Fibroblast of villous mesenchyme (primary cell): ENCODE results near the gene AKT3. TPM values are rescaled to one million over a fixed set of nuclear protein-coding genes. Genes with fewer than 3 reads are reported as not detected.
A peak's percentile ranks its signal among the peaks of the same experiment; 100 is the strongest.

Experiments
- DNase-seq: peaks from one replicate; pipeline ENCODE4 v3.0.0-alpha.2; 2010; ENCODE audit warnings: low read depth
- H3K4me3 ChIP-seq: 2 replicates; pipeline ENCODE4 v1.5.1; 2011; ENCODE audit warnings: low read depth, mild to moderate bottlenecking, low read length
- CTCF ChIP-seq: IDR thresholded peaks from 2 replicates; pipeline ENCODE4 v1.5.1; 2012; ENCODE audit warnings: low read depth, mild to moderate bottlenecking, low read length; ENCODE audit not compliant: insufficient read depth
- total RNA-seq: library from RNA; depleted of rRNA; stranded (reverse); fragments of >200 nt; gene quantifications from 2 replicates; pipeline ENCODE4 v1.2.3, GENCODE V29; 2012

The AKT3 gene
- 36.4 and 38.0 TPM in 2 replicates for total RNA-seq

- DNase-seq: peak; percentile 74
- H3K4me3 ChIP-seq: peak within 1 kb of the TSS; percentile 71
- no peak for TF ChIP-seq CTCF
Observed at GRCh38 chr1:243850202-243850451, at the start of gene AKT3. Gene AKT3, minus strand, starts transcription at chr1:243850243. Its CDS starts 7,073 bp downstream, at chr1:243843170.

- DNase-seq: no peak
- no peak overlapping the region for H3K4me3 ChIP-seq
- no peak for TF ChIP-seq CTCF
Observed at GRCh38 chr1:243898278-243898677, 48.2 kb upstream of the AKT3 start.

- H3K4me3 ChIP-seq: no peak overlapping the region
- no peak for DNase-seq
Observed at GRCh38 chr1:243896313-243896712, 46.3 kb upstream of the AKT3 start.

GRCh38 chr1:243892456-243892855 is 42.4 kb upstream of the AKT3 start:
- no peak for DNase-seq
- no peak for TF ChIP-seq CTCF
- H3K4me3 ChIP-seq: no peak overlapping the region

More at GRCh38 chr1:243896313-243896712, 46.3 kb upstream of the AKT3 start:
- no peak for TF ChIP-seq CTCF

GRCh38 chr1:243890576-243890975 is 40.5 kb upstream of the AKT3 start:
- TF ChIP-seq CTCF: no peak
- no peak overlapping the region for H3K4me3 ChIP-seq
- DNase-seq: peak; percentile 51

DNA sequence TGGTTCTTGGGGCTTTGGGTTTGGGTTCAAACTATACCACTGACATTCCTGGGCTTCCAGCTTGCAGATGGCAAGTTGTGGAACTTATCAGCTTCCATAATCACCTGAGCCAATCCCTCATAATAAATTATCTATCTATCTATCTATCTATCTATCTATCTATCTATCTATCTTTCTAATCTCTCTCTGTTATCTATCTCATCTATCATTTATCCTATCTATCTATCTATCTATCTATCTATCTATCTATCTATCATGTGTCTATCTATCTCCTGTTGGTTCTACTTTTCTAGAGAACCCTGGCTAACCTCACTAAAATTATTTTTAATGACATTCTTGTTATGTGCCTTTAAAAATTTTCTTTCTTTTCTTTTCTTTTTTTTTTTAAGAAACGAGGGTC is 35.8 kb upstream of the AKT3 start:
- DNase-seq: no peak
- H3K4me3 ChIP-seq: no peak overlapping the region
- no peak for TF ChIP-seq CTCF

- TF ChIP-seq CTCF: no peak
- no peak for DNase-seq
- H3K4me3 ChIP-seq: no peak overlapping the region
Observed at GRCh38 chr1:243884603-243885002, 34.6 kb upstream of the AKT3 start.
